ENCODE results near the gene PTPRZ1. TPM values are rescaled to one million over a fixed set of nuclear protein-coding genes. Genes with fewer than 3 reads are reported as not detected.

The PTPRZ1 gene
- total RNA-seq, 3 donors from 2014 or later (not counting 1 experiment from before 2014, with no cell fraction given) = not detected

GRCh38 chr7:121953601-121954000 is 80.6 kb downstream of the PTPRZ1 start:
- no peaks in the 10 kb centered on the region for H3K9me3 ChIP-seq (ENCODE audit: control insufficient read depth, insufficient read depth, low read length)
- H3K27ac ChIP-seq (ENCODE audit: low read length) = no peak overlapping the region
- H3K27ac Mint-ChIP-seq = no peak overlapping the region
- TF ChIP-seq, protein P1, sequence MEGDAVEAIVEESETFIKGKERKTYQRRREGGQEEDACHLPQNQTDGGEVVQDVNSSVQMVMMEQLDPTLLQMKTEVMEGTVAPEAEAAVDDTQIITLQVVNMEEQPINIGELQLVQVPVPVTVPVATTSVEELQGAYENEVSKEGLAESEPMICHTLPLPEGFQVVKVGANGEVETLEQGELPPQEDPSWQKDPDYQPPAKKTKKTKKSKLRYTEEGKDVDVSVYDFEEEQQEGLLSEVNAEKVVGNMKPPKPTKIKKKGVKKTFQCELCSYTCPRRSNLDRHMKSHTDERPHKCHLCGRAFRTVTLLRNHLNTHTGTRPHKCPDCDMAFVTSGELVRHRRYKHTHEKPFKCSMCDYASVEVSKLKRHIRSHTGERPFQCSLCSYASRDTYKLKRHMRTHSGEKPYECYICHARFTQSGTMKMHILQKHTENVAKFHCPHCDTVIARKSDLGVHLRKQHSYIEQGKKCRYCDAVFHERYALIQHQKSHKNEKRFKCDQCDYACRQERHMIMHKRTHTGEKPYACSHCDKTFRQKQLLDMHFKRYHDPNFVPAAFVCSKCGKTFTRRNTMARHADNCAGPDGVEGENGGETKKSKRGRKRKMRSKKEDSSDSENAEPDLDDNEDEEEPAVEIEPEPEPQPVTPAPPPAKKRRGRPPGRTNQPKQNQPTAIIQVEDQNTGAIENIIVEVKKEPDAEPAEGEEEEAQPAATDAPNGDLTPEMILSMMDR (IDR thresholded peaks at IDR 0.05) = no peak
- ATAC-seq (no peak), DNase-seq (no peak)
- no peak overlapping the region for H3K4me3 Mint-ChIP-seq
- H3K4me3 ChIP-seq (ENCODE audit: low read length) = no peak overlapping the region
- no peaks in the 10 kb centered on the region for H3K36me3 ChIP-seq (ENCODE audit: control insufficient read depth, insufficient read depth, low read length)
- 80% methylated on average over 5 of the region's 5 CpGs for WGBS (ENCODE audit: insufficient coverage)
- no peaks in the 10 kb centered on the region for H3K4me1 ChIP-seq (ENCODE audit: control insufficient read depth, insufficient read depth, low read length)
- H3K4me1 Mint-ChIP-seq = no peaks in the 10 kb centered on the region
- intact Hi-C loops (cut with micrococcal nuclease) = no loop called here
- no peaks in the 10 kb centered on the region for H3K27me3 Mint-ChIP-seq (ENCODE audit: low read depth in 2 of 2)
- no peaks in the 10 kb centered on the region for H3K27me3 ChIP-seq (ENCODE audit: control insufficient read depth, insufficient read depth, low read length)
- H3K36me3 Mint-ChIP-seq = no peaks in the 10 kb centered on the region
- H3K9me3 Mint-ChIP-seq = peaks cover 2 to 12% of the 10 kb centered on the region in 2 donors

DNA sequence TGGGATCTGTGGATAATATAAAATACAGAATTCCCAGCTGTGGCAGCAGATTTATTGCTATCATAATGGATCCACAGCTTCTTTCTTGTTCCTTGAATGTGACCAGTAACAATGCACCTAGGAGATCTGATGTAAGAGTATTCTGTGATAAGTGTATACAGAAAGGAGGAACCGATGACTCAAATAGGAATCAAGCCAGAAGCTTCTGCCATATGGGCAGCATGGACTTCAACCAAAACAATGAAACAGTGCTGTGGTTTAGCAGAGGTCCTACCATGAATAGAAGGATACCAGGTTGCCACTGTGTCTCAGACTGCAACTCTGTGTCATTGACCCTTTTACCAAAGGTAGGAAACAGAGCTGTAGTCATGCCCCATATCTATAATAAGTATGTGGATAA is 81.8 kb downstream of the PTPRZ1 start:
- no peak overlapping the region for H3K4me3 Mint-ChIP-seq
- Histone ChIP-seq H3K4me1 (ENCODE audit: control insufficient read depth, insufficient read depth, low read length) (no peaks in the 10 kb centered on the region), H3K27ac (ENCODE audit: low read length) (no peak overlapping the region), H3K9me3 (ENCODE audit: control insufficient read depth, insufficient read depth, low read length) (no peaks in the 10 kb centered on the region), H3K36me3 (ENCODE audit: control insufficient read depth, insufficient read depth, low read length) (no peaks in the 10 kb centered on the region), H3K4me3 (ENCODE audit: low read length) (no peak overlapping the region), H3K27me3 (ENCODE audit: control insufficient read depth, insufficient read depth, low read length) (no peaks in the 10 kb centered on the region)
- TF ChIP-seq, protein P1 (IDR thresholded peaks at IDR 0.05) = no peak
- H3K4me1 Mint-ChIP-seq = no peaks in the 10 kb centered on the region
- WGBS (ENCODE audit: insufficient coverage) = 100% methylated on average over 1 of the region's 1 CpG
- H3K9me3 Mint-ChIP-seq = peaks cover 2 to 8% of the 10 kb centered on the region in 2 donors
- DNase-seq (no peak), ATAC-seq (no peak)
- H3K36me3 Mint-ChIP-seq = no peaks in the 10 kb centered on the region
- intact Hi-C loops (cut with micrococcal nuclease) = no loop called here
- no peaks in the 10 kb centered on the region for H3K27me3 Mint-ChIP-seq (ENCODE audit: low read depth in 2 of 2)
- H3K27ac Mint-ChIP-seq = no peak overlapping the region

DNA sequence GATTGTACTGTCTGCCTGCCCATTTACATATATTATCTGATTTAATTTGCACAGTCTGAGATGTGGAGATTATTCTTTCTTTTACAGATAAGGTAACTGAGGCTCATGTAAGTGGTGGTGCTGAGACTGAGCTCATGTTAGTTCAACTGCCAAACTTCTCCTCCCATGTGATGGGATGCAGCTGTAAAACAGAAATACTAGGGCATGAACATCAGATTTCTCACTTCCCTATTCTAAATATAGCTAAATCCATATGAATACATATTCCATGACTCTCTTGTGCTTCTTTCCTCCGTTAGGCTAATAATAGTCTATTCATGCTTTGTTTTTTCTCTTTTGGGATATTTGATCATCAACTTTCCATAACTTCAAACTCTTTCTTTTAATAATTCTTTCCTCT is 84.7 kb downstream of the PTPRZ1 start:
- ATAC-seq (no peak), DNase-seq (no peak)
- no peak overlapping the region for H3K4me3 ChIP-seq (ENCODE audit: low read length)
- H3K4me3 Mint-ChIP-seq = no peak overlapping the region
- H3K4me1 ChIP-seq (ENCODE audit: control insufficient read depth, insufficient read depth, low read length) = no peaks in the 10 kb centered on the region
- no peaks in the 10 kb centered on the region for H3K4me1 Mint-ChIP-seq
- no peaks in the 10 kb centered on the region for H3K27me3 Mint-ChIP-seq (ENCODE audit: low read depth in 2 of 2)
- H3K9me3 ChIP-seq (ENCODE audit: control insufficient read depth, insufficient read depth, low read length) = no peaks in the 10 kb centered on the region
- H3K9me3 Mint-ChIP-seq = peaks cover 2 to 8% of the 10 kb centered on the region in 2 donors
- no peaks in the 10 kb centered on the region for H3K36me3 Mint-ChIP-seq
- WGBS (ENCODE audit: insufficient coverage) = 71% methylated on average over 1 of the region's 1 CpG
- TF ChIP-seq, protein P1 (IDR thresholded peaks at IDR 0.05) = no peak
- no peaks in the 10 kb centered on the region for H3K27me3 ChIP-seq (ENCODE audit: control insufficient read depth, insufficient read depth, low read length)
- no peaks in the 10 kb centered on the region for H3K36me3 ChIP-seq (ENCODE audit: control insufficient read depth, insufficient read depth, low read length)
- intact Hi-C loops (cut with micrococcal nuclease) = no loop called here
- no peak overlapping the region for H3K27ac Mint-ChIP-seq
- H3K27ac ChIP-seq (ENCODE audit: low read length) = no peak overlapping the region

- no peaks in the 10 kb centered on the region for H3K27me3 ChIP-seq (ENCODE audit: control insufficient read depth, insufficient read depth, low read length)
- Mint-ChIP-seq H3K4me1 (no peaks in the 10 kb centered on the region), H3K27me3 (ENCODE audit: low read depth in 2 of 2) (no peaks in the 10 kb centered on the region), H3K4me3 (no peak overlapping the region), H3K9me3 (peaks cover 3 to 4% of the 10 kb centered on the region in 2 donors), H3K36me3 (no peaks in the 10 kb centered on the region), H3K27ac (no peak overlapping the region)
- DNase-seq (no peak), ATAC-seq (no peak)
- no peak overlapping the region for H3K4me3 ChIP-seq (ENCODE audit: low read length)
- TF ChIP-seq, protein P1 (IDR thresholded peaks at IDR 0.05) = no peak
- no peaks in the 10 kb centered on the region for H3K4me1 ChIP-seq (ENCODE audit: control insufficient read depth, insufficient read depth, low read length)
- WGBS (ENCODE audit: insufficient coverage) = 100% methylated on average over 1 of the region's 4 CpGs
- H3K36me3 ChIP-seq (ENCODE audit: control insufficient read depth, insufficient read depth, low read length) = no peaks in the 10 kb centered on the region
- H3K27ac ChIP-seq (ENCODE audit: low read length) = no peak overlapping the region
- no peaks in the 10 kb centered on the region for H3K9me3 ChIP-seq (ENCODE audit: control insufficient read depth, insufficient read depth, low read length)
- intact Hi-C loops (cut with micrococcal nuclease) = no loop called here
Measured at GRCh38 chr7:121960678-121961077, 87.7 kb downstream of the PTPRZ1 start.

Measured in natural killer cell (primary cell).